ENCODE results near the gene MUC21.

- TF ChIP-seq POLR2A (IDR thresholded peaks at IDR 0.05), result no peak
- TF ChIP-seq CTCF (IDR thresholded peaks at IDR 0.05), result no peak
- TF ChIP-seq EP300 (IDR thresholded peaks at IDR 0.05), result no peak
- no peak for TF ChIP-seq POLR2AphosphoS5 (IDR thresholded peaks at IDR 0.05)
These were observed 18.3 kb upstream of the MUC21 start for GRCh38 chr6:30965140-30965601.

Measured in gastroesophageal sphincter (tissue), 3 donors.